Stimulated activated CD8-positive, alpha-beta memory T cell treated with anti-CD3 and anti-CD28 coated beads, Interleukin-12 subunit alpha, Interleukin-12 subunit beta, amount 100 ng/mL, for 1 hour (primary cell): Measurements from ENCODE around the gene MFSD1.

Experiments
- DNase-seq: peaks from one replicate; pipeline ENCODE4 v3.0.0-alpha.2; 2020; ENCODE audit warnings: low read depth

MFSD1 gene, protein sequence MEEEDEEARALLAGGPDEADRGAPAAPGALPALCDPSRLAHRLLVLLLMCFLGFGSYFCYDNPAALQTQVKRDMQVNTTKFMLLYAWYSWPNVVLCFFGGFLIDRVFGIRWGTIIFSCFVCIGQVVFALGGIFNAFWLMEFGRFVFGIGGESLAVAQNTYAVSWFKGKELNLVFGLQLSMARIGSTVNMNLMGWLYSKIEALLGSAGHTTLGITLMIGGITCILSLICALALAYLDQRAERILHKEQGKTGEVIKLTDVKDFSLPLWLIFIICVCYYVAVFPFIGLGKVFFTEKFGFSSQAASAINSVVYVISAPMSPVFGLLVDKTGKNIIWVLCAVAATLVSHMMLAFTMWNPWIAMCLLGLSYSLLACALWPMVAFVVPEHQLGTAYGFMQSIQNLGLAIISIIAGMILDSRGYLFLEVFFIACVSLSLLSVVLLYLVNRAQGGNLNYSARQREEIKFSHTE

GRCh38 chr3:158801696-158802408 lies at the start of gene MFSD1:
TSS of gene MFSD1 (plus strand) at chr3:158802054. CDS start at chr3:158802153, 99 bp downstream.
- peak; percentile 80 for DNase-seq

DNA sequence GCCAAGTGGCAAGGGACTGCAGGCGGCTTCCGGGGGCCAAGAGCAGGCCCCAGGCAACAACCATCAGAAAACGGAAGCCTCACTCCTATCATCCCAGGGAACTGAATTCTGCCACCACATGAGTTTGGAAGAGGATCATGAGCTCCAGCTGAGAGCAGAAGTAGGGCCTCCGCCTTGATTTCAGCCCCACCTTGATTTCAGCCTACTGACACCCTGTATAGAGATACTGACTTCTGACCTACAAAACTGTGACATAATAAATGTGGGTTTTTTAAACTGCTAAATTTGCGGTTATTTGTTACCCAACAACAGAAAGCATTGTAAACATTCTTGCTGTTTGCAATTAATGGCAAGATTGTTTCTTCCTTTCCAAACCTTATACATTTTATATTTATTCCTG lies 48.0 kb upstream of the MFSD1 start:
- no peak for DNase-seq

DNA sequence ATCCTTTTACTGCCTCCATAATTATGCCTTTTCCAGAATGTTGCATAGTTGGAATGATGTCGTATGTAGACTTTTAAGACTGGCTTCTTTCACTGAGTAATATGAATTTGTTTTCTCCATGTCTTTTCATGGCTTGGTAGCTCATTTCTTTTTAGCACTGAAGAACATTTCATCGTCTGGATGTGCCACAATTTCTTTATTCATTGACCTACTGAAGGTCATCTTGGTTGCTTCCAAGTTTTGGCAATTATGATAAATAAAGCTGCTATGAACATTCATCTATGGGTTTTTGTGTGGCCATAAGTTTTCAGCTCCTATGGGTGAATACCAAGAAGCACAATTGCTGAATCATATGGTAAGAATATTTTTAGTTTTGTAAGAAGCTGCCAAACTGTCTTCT lies 46.4 kb upstream of the MFSD1 start:
- no peak for DNase-seq

DNA sequence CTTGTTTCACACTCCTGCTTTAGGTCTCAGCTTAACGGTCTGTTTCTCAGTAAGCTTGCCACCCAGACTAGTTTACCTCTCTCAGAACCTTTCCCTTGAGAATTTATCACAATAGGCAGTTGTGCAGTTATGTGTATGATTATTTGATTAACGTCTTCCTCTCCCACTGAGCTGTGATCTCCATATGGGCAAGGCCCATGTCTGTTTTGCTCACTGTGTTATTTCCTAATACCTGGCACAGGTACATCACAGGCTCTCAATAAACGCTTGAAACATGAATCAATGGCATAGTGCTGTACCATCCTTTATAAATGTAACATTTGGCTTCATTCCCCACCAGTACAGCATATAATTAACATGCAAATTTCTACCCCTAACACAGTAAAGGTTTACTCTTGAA lies 40.5 kb upstream of the MFSD1 start:
- no peak for DNase-seq

DNA sequence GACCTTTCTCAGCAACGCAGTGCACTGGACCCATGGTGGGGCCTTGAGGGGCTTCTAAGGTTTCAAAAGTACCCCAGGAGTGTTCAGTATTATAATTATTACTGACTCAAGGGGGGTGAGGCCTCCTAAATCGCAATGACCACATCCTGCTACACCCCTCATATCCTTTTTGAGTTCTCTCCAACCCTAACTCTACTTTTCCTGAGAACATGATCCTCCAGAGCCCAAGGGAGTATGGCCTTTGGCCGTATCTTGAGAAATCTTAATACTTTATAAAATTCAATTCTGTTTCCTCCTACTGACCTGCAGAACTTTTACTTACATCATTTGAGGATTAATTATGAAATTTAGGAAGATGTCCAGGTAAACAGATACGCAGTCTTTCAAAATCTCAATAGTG lies 39.2 kb upstream of the MFSD1 start:
- no peak for DNase-seq

- no peak for DNase-seq
Observed at GRCh38 chr3:158763421-158763820, 38.4 kb upstream of the MFSD1 start.

- DNase-seq = no peak
Observed at GRCh38 chr3:158765518-158766205, 36.2 kb upstream of the MFSD1 start.

GRCh38 chr3:158766364-158766763 lies 35.5 kb upstream of the MFSD1 start:
- no peak for DNase-seq

DNA sequence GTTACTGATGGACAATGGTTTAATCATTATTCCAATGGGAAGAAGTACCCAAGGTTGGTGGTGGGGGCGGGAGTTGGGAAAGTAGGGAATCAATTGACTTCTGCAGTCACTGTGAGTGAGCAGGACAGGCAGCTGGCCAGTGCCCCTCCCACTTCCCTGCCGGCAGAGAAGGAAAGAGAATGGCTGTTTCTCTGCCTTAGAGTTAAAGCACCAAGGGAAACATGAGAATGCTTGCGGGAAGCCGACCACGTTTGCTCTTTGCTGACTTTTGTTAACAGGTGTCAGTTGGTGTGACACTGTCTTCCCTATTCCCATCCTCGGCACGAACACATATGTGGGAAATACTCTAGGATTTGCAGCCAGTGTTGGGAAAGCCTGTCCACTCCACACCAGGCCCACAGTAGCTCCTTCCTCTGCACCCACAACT lies 33.5 kb upstream of the MFSD1 start:
- no peak for DNase-seq

- DNase-seq = no peak
Observed at GRCh38 chr3:158768881-158769543, 32.8 kb upstream of the MFSD1 start.

DNA sequence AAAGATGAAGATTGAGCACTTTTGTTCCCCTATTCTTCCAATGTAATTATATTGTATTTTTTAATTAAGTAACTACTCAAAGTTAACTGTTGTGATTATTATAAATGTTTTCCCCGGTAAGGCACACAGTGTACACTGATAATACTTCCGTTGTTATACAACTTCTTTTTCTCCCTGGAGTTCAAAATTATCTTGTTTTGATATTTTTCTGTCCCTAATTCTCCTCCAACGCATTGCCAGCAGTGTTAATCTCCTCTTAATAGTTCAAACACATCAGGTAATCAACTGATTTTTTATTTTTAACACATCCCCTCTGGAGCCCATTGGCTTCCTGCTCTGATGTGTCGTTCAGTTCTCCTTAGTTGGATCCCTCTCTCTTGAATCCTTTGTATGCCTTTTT lies 32.3 kb upstream of the MFSD1 start:
- DNase-seq = no peak

DNA sequence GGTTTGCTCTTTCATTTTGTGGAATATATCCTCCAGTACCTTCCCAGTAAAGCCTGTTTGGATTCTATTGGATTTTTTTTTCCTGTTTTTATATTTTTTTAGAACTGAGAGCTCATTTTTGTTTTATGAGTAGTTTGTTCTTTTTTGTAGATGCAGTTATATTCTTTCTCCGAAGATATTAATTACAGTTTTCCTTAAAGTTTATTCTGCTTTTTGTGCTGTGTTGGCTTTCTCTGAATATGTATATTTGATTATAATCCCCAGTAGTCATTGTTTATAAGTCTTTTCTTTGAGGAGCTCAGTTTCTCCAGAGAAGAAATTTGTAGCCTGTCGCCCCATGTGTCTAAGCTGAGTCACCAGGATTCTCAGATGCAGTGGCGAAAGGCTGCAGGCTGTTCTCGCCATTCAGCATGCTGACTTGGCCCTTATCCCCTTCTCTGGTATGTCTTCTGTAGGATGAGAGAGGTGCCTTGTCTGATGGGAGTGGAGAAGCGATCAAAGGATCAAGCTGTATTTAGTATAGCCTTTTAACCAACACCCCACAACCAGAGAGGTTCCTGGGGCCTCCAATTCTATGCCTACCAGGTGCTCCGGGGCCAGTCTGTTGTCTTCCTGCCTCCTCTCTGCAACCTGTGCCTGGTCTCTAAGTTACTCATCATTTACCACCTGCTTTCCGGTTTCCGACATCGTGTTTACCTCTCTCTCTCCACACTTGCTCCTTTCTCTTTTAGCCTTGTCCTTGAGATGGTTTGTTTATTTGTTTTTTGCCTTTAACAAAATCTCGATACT lies 31.7 kb upstream of the MFSD1 start:
- DNase-seq = no peak

DNA sequence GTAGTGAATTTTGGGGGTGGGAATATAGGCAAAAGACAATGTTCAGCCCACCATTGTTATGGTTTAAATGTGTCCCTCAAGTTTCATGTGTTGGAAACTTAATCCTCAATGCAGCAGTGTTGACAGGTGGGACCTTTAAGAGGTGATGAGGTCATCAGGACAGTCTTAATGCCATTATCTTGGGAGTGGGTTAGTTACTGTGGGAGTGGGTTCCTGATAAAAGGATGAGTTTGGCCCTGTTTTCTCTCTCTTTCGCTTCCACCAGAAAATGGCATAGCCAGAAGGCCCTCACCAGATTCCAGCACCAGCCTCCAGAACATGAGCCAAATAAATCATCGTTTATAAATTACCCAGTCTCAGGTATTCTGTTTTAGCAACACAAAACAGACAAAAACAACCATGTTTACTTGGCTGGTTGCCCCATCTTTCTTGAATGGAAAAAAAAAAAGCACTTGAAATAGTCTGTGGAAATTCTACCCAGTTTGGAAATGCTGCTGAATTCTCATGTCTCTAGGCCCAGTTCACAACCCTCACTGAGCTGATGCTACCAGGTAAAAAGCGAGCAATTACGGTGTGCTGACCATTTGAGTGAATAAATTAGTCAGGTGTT lies 31.0 kb upstream of the MFSD1 start:
- no peak for DNase-seq

- no peak for DNase-seq
Observed at GRCh38 chr3:158771577-158771976, 30.3 kb upstream of the MFSD1 start.

GRCh38 chr3:158771982-158772381 lies 29.9 kb upstream of the MFSD1 start:
- no peak for DNase-seq

DNA sequence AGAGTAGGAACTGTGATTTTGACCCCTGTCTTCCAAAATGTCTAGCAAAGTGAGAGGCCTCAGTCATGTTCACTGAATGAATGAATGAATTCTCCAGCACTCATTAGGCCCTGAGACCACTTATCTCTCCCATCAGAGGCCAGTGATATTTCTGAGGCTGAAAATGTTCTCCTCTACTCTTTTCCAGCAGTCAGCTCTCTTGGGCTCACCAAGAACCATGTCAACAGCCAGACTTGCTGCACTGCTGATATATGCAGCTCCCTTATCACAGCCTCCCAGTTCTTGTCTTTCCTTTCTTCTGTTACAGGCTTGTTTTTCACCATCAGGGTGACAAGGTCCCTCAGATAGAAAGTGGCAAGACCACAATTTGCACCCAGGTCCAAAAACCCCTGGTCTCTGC lies 28.7 kb upstream of the MFSD1 start:
- no peak for DNase-seq

GRCh38 chr3:158773845-158774830 lies 27.7 kb upstream of the MFSD1 start:
- no peak for DNase-seq

- no peak for DNase-seq
Observed at GRCh38 chr3:158774965-158775364, 26.9 kb upstream of the MFSD1 start.
